ENCODE measurements around the gene SLC49A3.

- TF ChIP-seq POLR2AphosphoS5 (IDR thresholded peaks at IDR 0.05; ENCODE audit: low read depth, low read length) (no peak), SIN3A (IDR thresholded peaks at IDR 0.05; ENCODE audit: borderline replicate concordance, insufficient read depth, low read length) (no peak), TAF1 (IDR thresholded peaks at IDR 0.05; ENCODE audit: borderline replicate concordance, insufficient read depth, low read length) (no peak), FOXP2 (optimal IDR thresholded peaks at IDR 0.05; ENCODE audit: borderline replicate concordance, extremely low read depth, extremely low read length, insufficient read depth) (no peak)
Observed at GRCh38 chr4:708631-708933, 19.6 kb upstream of the SLC49A3 start.

Data from PFSK-1 (cell line).